K562 (cell line): ENCODE results near the gene PTPRM. TPM values are rescaled to one million over a fixed set of nuclear protein-coding genes. Genes with fewer than 3 reads are reported as not detected.

ENCODE experiments used
- ATAC-seq: fragments of 200-7000 bp; cut with Tn5 transposase; 3 replicates; pipeline ENCODE4 v1.9.1; 2020; ENCODE audit warnings: moderate library complexity
- BruUV-seq: library from RNA; stranded (reverse); fragments of 400-500 nt; replicated peaks from 2 replicates; lab custom pipeline; 2021; lab: Mats Ljungman, UMichigan
- CTCF ChIA-PET: fragments of 300-600 bp; formaldehyde crosslinking; extraction: SDS; loops from one replicate; lab custom pipeline; 2021; ENCODE audit warnings: low intra/inter-chr PET ratio; lab: Yijun Ruan, JAX
- POLR2A ChIA-PET: fragments of 300-600, 350-650 bp; sonication (Branson Sonifier 250); formaldehyde crosslinking; extraction: SDS; loops from one replicate; lab custom pipeline; 2021; ENCODE audit warnings: antibody characterized with exemption, inconsistent platforms; lab: Yijun Ruan, JAX
- DNase-seq, 4 experiments: peaks; one replicate each; pipeline versions ENCODE4 v3.0.0 to v3.0.0-alpha.2; 2011 to 2018; ENCODE audit warnings: low spot score in 3 of 4, mixed read lengths in 3 of 4; ENCODE audit errors: extremely low read depth in 1 of 4
- FAIRE-seq: peaks from 2 replicates; lab custom pipeline; 2011; peaks lifted over from hg19 to GRCh38; lab: Jason Lieb, UNC
- H2AFZ ChIP-seq: 2 replicates; pipeline ENCODE4 v1.6.0; 2011; ENCODE audit warnings: low read depth, low read length, control low read depth, inconsistent platforms
- H3K27ac ChIP-seq: fragments of 200-600 bp; 3 replicates; pipeline ENCODE4 v1.8.0; 2011; ENCODE audit warnings: low read depth, mild to moderate bottlenecking, control low read depth, inconsistent platforms, low read length, moderate library complexity, mixed read lengths; ENCODE audit errors: extremely low read depth
- H3K27me3 ChIP-seq, 2 experiments: fragments of 300-600 bp in 1 of 2; 2 replicates in 1 of 2; 3 replicates in 1 of 2; pipeline versions ENCODE4 v1.6.0 to v1.8.0; 2011; ENCODE audit warnings: inconsistent platforms in 2 of 2, low read length in 2 of 2, mild to moderate bottlenecking in 1 of 2, mixed read lengths in 1 of 2, moderate library complexity in 1 of 2; ENCODE audit not compliant: control insufficient read depth in 2 of 2, insufficient read depth in 2 of 2
- H3K36me3 ChIP-seq: fragments of 300-600 bp; 3 replicates; pipeline ENCODE4 v1.8.0; 2011; ENCODE audit warnings: mild to moderate bottlenecking, low read length, inconsistent platforms; ENCODE audit not compliant: control insufficient read depth, insufficient read depth
- H3K4me1 ChIP-seq, 2 experiments: fragments of 200-600 bp in 1 of 2; replicated peaks in 1 of 2; 2 replicates in 1 of 2; 3 replicates in 1 of 2; pipeline versions ENCODE4 v1.5.1 to v1.8.0; 2011; ENCODE audit warnings: inconsistent platforms in 2 of 2, low read length in 2 of 2, mild to moderate bottlenecking in 1 of 2, mixed read lengths in 1 of 2, moderate library complexity in 1 of 2; ENCODE audit not compliant: control insufficient read depth in 2 of 2, insufficient read depth in 2 of 2
- H3K4me2 ChIP-seq: 2 replicates; pipeline ENCODE4 v1.6.1; 2011; ENCODE audit warnings: low read length, control low read depth, inconsistent platforms, mixed read lengths; ENCODE audit not compliant: insufficient read depth
- H3K4me3 ChIP-seq: fragments of 200-600 bp; sonication (generic), shearing (Covaris generic); 2 replicates; pipeline ENCODE4 v1.5.1; 2016; ENCODE audit warnings: control low read depth, inconsistent platforms
- H3K79me2 ChIP-seq: fragments of 200-600 bp; 3 replicates; pipeline ENCODE4 v1.8.0; 2011; ENCODE audit warnings: low read length, inconsistent platforms; ENCODE audit not compliant: control insufficient read depth, insufficient read depth
- H3K9ac ChIP-seq, 2 experiments: 2 replicates each; pipeline versions ENCODE4 v1.6.0 to v1.6.1; 2011; ENCODE audit warnings: low read depth in 2 of 2, low read length in 2 of 2, control low read depth in 1 of 2, inconsistent platforms in 1 of 2, mild to moderate bottlenecking in 1 of 2, mixed read lengths in 1 of 2; ENCODE audit not compliant: insufficient read depth in 1 of 2
- H3K9me1 ChIP-seq: one replicate; pipeline ENCODE4 v1.6.0; 2011; ENCODE audit warnings: inconsistent platforms, mild to moderate bottlenecking, low read length, moderate library complexity; ENCODE audit not compliant: control insufficient read depth, insufficient read depth
- H3K9me3 ChIP-seq: replicated peaks from 2 replicates; pipeline ENCODE4 v1.5.1; 2011; ENCODE audit warnings: low read depth, low read length, inconsistent platforms; ENCODE audit not compliant: control insufficient read depth, insufficient read depth
- H4K20me1 ChIP-seq: replicated peaks from 2 replicates; pipeline ENCODE4 v1.6.1; 2011; ENCODE audit warnings: low read length, inconsistent platforms, mixed read lengths; ENCODE audit not compliant: control insufficient read depth, insufficient read depth
- HDAC8 ChIP-seq: fragments of 450-650 bp; IDR thresholded peaks from 2 replicates; pipeline ENCODE4 v1.6.1; 2016; ENCODE audit warnings: mild to moderate bottlenecking, missing genetic modification characterization, moderate library complexity, missing compliant biosample characterization
- JUND ChIP-seq, 2 experiments: IDR thresholded peaks; 2 replicates in 1 of 2; 3 replicates in 1 of 2; pipeline ENCODE4 v1.6.1; 2011; ENCODE audit warnings: borderline replicate concordance in 2 of 2, low read depth in 2 of 2, low read length in 2 of 2, improper control_type of control experiment in 1 of 2, missing biosample characterization in 1 of 2, missing genetic modification characterization in 1 of 2, missing genetic modification reagents in 1 of 2
- KLF6 ChIP-seq: fragments of 250-450 bp; sonication (Bioruptor Pico); IDR thresholded peaks from 2 replicates; pipeline ENCODE4 v1.4.0; 2020; ENCODE audit warnings: mild to moderate bottlenecking, moderate library complexity, borderline replicate concordance
- NBN ChIP-seq: fragments of 450-650 bp; IDR thresholded peaks from 2 replicates; pipeline ENCODE4 v1.6.1; 2016; ENCODE audit warnings: low read depth, mild to moderate bottlenecking
- RAD21 ChIP-seq, 2 experiments: fragments of 250-450 bp in 1 of 2; fragments of 450-650 bp in 1 of 2; sonication (Bioruptor Pico) in 1 of 2; formaldehyde crosslinking in 1 of 2; IDR thresholded peaks in 1 of 2; conservative IDR thresholded peaks in 1 of 2; 2 replicates each; pipeline versions ENCODE4 v1.4.0 to v1.8.0; 2020 to 2022; ENCODE audit warnings: mild to moderate bottlenecking in 2 of 2, moderate library complexity in 1 of 2
- SAFB ChIP-seq: fragments of 200-400 bp; formaldehyde crosslinking; IDR thresholded peaks from 2 replicates; pipeline ENCODE4 v1.6.1; 2017; ENCODE audit warnings: low read depth, low read length, borderline replicate concordance
- WGBS: fragments of 100-300 bp; shearing (Covaris generic); methylation state at CpG from one replicate; pipeline ENCODE4 v1.1.6; 2016; ENCODE audit warnings: low coverage, mixed read lengths; ENCODE audit not compliant: insufficient coverage; ENCODE audit errors: missing lambda C conversion rate; 5-methylcytosine and 5-hydroxymethylcytosine counted together
- in situ Hi-C: fragments of 300-500 bp; cut with MboI; formaldehyde crosslinking; loops from 4 replicates; pipeline ENCODE4 v1.15.0; 2018; ENCODE audit warnings: inconsistent platforms, mixed read lengths
- intact Hi-C: fragments of 100-400 bp; cut with micrococcal nuclease; formaldehyde crosslinking; loops from 2 replicates; pipeline ENCODE4 v1.14.2; 2022
- polyA plus RNA-seq, 8 experiments: library from polyadenylated mRNA; depleted of rRNA in 4 of 8; stranded (reverse) in 5 of 8; unstranded in 3 of 8; fragments of >200 nt; fragmentation: Nextera tagmentation in 2 of 8; fragmentation: Illumina TruSeq in 1 of 8; extraction: Ambion mirVana in 2 of 8; extraction: Trizol in 1 of 8; gene quantifications; 2 replicates each; pipeline versions ENCODE4 v1.2.1 to v1.2.3, GENCODE V29; 2011 to 2014; ENCODE audit warnings: inconsistent platforms in 1 of 8, missing spikeins in 1 of 8
- total RNA-seq, 7 experiments: library from RNA; depleted of rRNA in 6 of 7; stranded (reverse); fragments of >200 nt in 6 of 7; fragmentation: Illumina TruSeq in 2 of 7; extraction: Trizol in 2 of 7; gene quantifications; 2 replicates each; pipeline versions ENCODE4 v1.2.1 to v1.2.3, GENCODE V29; 2011 to 2021; ENCODE audit warnings: low replicate concordance in 1 of 7
- TF ChIP-seq, protein P1 (sequence below): sonication (generic); formaldehyde crosslinking; IDR thresholded peaks from 2 replicates; pipeline ENCODE4 v1.8.1; 2022; ENCODE audit warnings: missing genetic modification reagents

The PTPRM gene
- total and polyA plus RNA-seq, 9 of the 15 experiments (the other 6 are each of a cell fraction or from before 2014, with no cell fraction given): 0.03 to 0.16 (median 0.08) TPM; not detected in 3

DNA sequence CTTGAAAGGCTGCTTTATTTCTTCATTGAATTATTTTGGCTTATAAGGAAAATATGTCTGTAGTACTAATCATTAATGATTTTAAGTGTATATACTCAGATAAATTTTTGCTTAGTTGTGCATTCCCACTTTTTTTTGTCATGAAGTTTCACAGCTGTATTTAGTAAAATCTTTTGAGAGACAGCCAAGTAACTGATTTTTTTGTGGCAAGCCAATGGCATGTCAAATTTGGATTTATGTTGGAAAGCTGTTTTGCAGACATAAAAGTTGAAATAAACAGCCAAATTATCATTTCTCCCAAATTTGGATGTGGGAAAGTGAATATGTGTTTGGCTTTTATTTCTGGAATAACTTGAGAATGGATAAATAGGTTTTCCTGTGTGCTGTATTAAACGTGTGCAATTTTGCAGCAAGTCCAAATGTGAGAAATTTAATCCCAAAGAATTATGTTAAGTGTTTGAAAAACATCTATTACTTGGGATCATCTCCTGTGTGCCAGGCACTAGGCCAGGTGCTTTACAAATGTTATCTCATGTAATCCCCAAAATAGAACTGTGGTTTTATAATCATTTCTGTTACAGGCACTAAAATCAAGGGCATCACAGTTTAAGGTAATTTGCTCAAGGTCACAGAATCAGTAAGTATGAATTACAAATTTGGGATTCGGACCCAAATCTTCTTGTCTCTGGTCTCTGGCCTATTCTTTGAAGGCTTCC, 160.4 kb downstream of the PTPRM start (continued):
- TF ChIP-seq RAD21 (CRISPR knock-in tag; conservative IDR thresholded peaks at IDR 0.05 in 1 of 2, IDR thresholded peaks at IDR 0.05 in 1 of 2) (no peak), SAFB (no peak), HDAC8 (tag) (no peak), KLF6 (CRISPR knock-in tag) (no peak)
- TF ChIP-seq, protein P1, sequence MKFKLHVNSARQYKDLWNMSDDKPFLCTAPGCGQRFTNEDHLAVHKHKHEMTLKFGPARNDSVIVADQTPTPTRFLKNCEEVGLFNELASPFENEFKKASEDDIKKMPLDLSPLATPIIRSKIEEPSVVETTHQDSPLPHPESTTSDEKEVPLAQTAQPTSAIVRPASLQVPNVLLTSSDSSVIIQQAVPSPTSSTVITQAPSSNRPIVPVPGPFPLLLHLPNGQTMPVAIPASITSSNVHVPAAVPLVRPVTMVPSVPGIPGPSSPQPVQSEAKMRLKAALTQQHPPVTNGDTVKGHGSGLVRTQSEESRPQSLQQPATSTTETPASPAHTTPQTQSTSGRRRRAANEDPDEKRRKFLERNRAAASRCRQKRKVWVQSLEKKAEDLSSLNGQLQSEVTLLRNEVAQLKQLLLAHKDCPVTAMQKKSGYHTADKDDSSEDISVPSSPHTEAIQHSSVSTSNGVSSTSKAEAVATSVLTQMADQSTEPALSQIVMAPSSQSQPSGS: no peak

DNA sequence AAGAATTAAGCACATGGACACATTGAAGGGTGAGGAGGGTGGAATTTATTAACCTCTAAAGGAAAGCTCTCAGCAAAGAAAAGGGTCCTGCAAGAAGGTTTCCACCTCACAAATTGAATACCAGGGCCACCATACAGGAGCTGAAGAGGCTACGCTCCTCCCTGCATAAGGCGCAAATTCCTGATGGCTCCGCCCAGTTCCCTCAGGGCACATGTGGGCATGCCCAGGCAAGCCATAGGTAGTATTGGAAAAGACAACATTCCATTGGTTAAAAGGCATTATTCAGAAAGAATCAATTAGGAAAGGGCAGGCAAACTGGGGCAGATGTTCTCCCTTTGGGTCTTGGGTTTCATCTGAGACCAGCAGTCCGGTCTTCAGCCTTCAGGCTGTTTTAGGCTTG, 161.2 kb downstream of the PTPRM start:
- BruUV-seq: no TSS peak
- in situ Hi-C loops (no loop called here), intact Hi-C loops (no loop called here)
- no peaks in the 10 kb centered on the region for H3K4me1 ChIP-seq
- no peaks in the 10 kb centered on the region for H3K36me3 ChIP-seq
- DNase-seq: no peak
- H2AFZ ChIP-seq: no peak overlapping the region
- no peak for FAIRE-seq
- no peaks in the 10 kb centered on the region; a peak in 1 of 5 replicates for H3K27me3 ChIP-seq
- no peak for ATAC-seq
- H3K9me1 ChIP-seq: no peaks in the 10 kb centered on the region
- no peak overlapping the region for H3K9ac ChIP-seq
- H4K20me1 ChIP-seq: no peaks in the 10 kb centered on the region
- H3K4me3 ChIP-seq: no peak overlapping the region
- H3K9me3 ChIP-seq: no peaks in the 10 kb centered on the region
- CTCF ChIA-PET: no interaction called here
- POLR2A ChIA-PET: no interaction called here
- TF ChIP-seq JUND (IDR thresholded peaks at IDR 0.05; ENCODE audit: borderline replicate concordance, low read depth, low read length) (no peak), JUND (tag; IDR thresholded peaks at IDR 0.05; ENCODE audit: borderline replicate concordance, low read depth, low read length) (no peak), NBN (no peak)
- H3K79me2 ChIP-seq: no peaks in the 10 kb centered on the region
- WGBS: 4% methylated on average over 4 of the region's 4 CpGs
- H3K4me2 ChIP-seq: no peak overlapping the region
- H3K27ac ChIP-seq: no peak overlapping the region
